CD14-positive monocyte (primary cell): ENCODE data around the gene INF2. TPM values are rescaled to one million over a fixed set of nuclear protein-coding genes. Genes with fewer than 3 reads are reported as not detected.

Experiments used
- DNase-seq, 3 donors: peaks; one replicate each; pipeline ENCODE4 v3.0.0-alpha.2; 2011 to 2022
- H2AFZ ChIP-seq: 2 replicates; pipeline ENCODE4 v1.6.0; 2012; ENCODE audit warnings: mild to moderate bottlenecking, low read depth, low read length, inconsistent platforms; ENCODE audit not compliant: insufficient read depth, poor library complexity, severe bottlenecking
- H3K27ac ChIP-seq, 2 donors: 1 replicate in 1 of 2; 2 replicates in 1 of 2; pipeline ENCODE4 v1.5.1; 2012 to 2013; ENCODE audit warnings: low read length in 2 of 2, control low read depth in 1 of 2, inconsistent platforms in 1 of 2, low read depth in 1 of 2, mild to moderate bottlenecking in 1 of 2
- H3K27me3 ChIP-seq, 2 donors: one replicate each; pipeline versions ENCODE4 v1.6.0 to v1.6.1; 2011 to 2013; ENCODE audit warnings: low read length in 2 of 2; ENCODE audit not compliant: control insufficient read depth in 2 of 2, insufficient read depth in 2 of 2
- H3K36me3 ChIP-seq, 2 donors: replicated peaks in 1 of 2; 1 replicate in 1 of 2; 2 replicates in 1 of 2; pipeline versions ENCODE4 v1.5.1 to v1.6.1; 2012 to 2013; ENCODE audit warnings: low read length in 2 of 2, control low read depth in 1 of 2, inconsistent platforms in 1 of 2, mild to moderate bottlenecking in 1 of 2; ENCODE audit not compliant: insufficient read depth in 2 of 2, control insufficient read depth in 1 of 2
- H3K4me1 ChIP-seq, 2 donors: 1 replicate in 1 of 2; 2 replicates in 1 of 2; pipeline versions ENCODE4 v1.5.1 to v1.6.1; 2012 to 2013; ENCODE audit warnings: low read length in 2 of 2, control low read depth in 1 of 2, inconsistent platforms in 1 of 2, mild to moderate bottlenecking in 1 of 2, moderate library complexity in 1 of 2; ENCODE audit not compliant: insufficient read depth in 2 of 2, control insufficient read depth in 1 of 2
- H3K4me2 ChIP-seq: replicated peaks from 2 replicates; pipeline ENCODE3; 2012; ENCODE audit warnings: low read length, moderate library complexity, mild to moderate bottlenecking; ENCODE audit not compliant: poor library complexity, severe bottlenecking; ENCODE audit errors: extremely low read depth
- H3K4me3 ChIP-seq, 3 experiments: fragments of 200-600 bp in 1 of 3; sonication (generic) in 1 of 3; replicated peaks in 1 of 3; 1 replicate in 2 of 3; 2 replicates in 1 of 3; pipeline ENCODE4 v1.5.1; 2011 to 2013; ENCODE audit warnings: low read length in 3 of 3, mild to moderate bottlenecking in 3 of 3, control low read depth in 2 of 3, low read depth in 2 of 3, inconsistent platforms in 1 of 3, moderate library complexity in 1 of 3
- H3K79me2 ChIP-seq: 2 replicates; pipeline ENCODE4 v1.6.0; 2012; ENCODE audit warnings: mild to moderate bottlenecking, control low read depth, inconsistent platforms, low read length, moderate library complexity; ENCODE audit not compliant: insufficient read depth
- H3K9ac ChIP-seq: 2 replicates; pipeline ENCODE4 v1.6.0; 2017; ENCODE audit warnings: low read length, mild to moderate bottlenecking; ENCODE audit not compliant: insufficient read depth, poor library complexity, severe bottlenecking
- H3K9me3 ChIP-seq, 2 donors: replicated peaks in 1 of 2; 1 replicate in 1 of 2; 2 replicates in 1 of 2; pipeline versions ENCODE4 v1.5.1 to v1.6.1; 2012 to 2013; ENCODE audit warnings: low read length in 2 of 2, control low read depth in 1 of 2; ENCODE audit not compliant: control insufficient read depth in 1 of 2, insufficient read depth in 1 of 2
- H4K20me1 ChIP-seq: 2 replicates; pipeline ENCODE4 v1.6.0; 2012; ENCODE audit warnings: mild to moderate bottlenecking, low read length, control low read depth, moderate library complexity; ENCODE audit not compliant: insufficient read depth
- H3K27ac Mint-ChIP-seq, 7 donors: one replicate each; pipeline ENCODE4 v1.8.0; 2020; ENCODE audit warnings: mild to moderate bottlenecking in 7 of 7, mixed read lengths in 7 of 7, moderate library complexity in 6 of 7, inconsistent platforms in 2 of 7
- H3K27me3 Mint-ChIP-seq, 3 donors: one replicate each; pipeline ENCODE4 v1.8.0; 2021 to 2022; ENCODE audit warnings: low read depth in 3 of 3, mild to moderate bottlenecking in 3 of 3, mixed read lengths in 3 of 3, moderate library complexity in 3 of 3, inconsistent platforms in 1 of 3
- H3K36me3 Mint-ChIP-seq, 2 donors: one replicate each; pipeline ENCODE4 v1.8.0; 2020; ENCODE audit warnings: mixed read lengths in 2 of 2, inconsistent platforms in 1 of 2, mild to moderate bottlenecking in 1 of 2
- H3K4me1 Mint-ChIP-seq: one replicate; pipeline ENCODE4 v1.8.0; 2020; ENCODE audit warnings: mild to moderate bottlenecking, mixed read lengths
- H3K4me3 Mint-ChIP-seq, 2 donors: one replicate each; pipeline ENCODE4 v1.8.0; 2020; ENCODE audit warnings: mild to moderate bottlenecking in 2 of 2, mixed read lengths in 2 of 2, moderate library complexity in 1 of 2
- H3K9me3 Mint-ChIP-seq, 7 donors: one replicate each; pipeline ENCODE4 v1.8.0; 2020 to 2022; ENCODE audit warnings: mixed read lengths in 7 of 7, mild to moderate bottlenecking in 6 of 7, moderate library complexity in 6 of 7, inconsistent platforms in 2 of 7
- CTCF ChIP-seq: fragments of 200-600 bp; IDR thresholded peaks from one replicate; pipeline ENCODE4 v1.8.0; 2022; ENCODE audit warnings: antibody characterized with exemption, mild to moderate bottlenecking
- WGBS: methylation state at CpG from one replicate; pipeline ENCODE4 v1.1.5; 2013; ENCODE audit warnings: missing lambda C conversion rate; ENCODE audit not compliant: insufficient coverage; 5-methylcytosine and 5-hydroxymethylcytosine counted together
- intact Hi-C, 2 donors: fragments of 100-400 bp; cut with micrococcal nuclease; formaldehyde crosslinking; loops; one replicate each; pipeline versions ENCODE4 v1.15.0 to v1.15.1; 2023
- polyA plus RNA-seq, 3 donors: library from polyadenylated mRNA; depleted of rRNA in 1 of 3; unstranded in 2 of 3; stranded (reverse) in 1 of 3; fragments of 300-500 nt in 2 of 3; fragments of >200 nt in 1 of 3; fragmentation: Illumina TruSeq in 2 of 3; gene quantifications; 1 replicate in 2 of 3; 2 replicates in 1 of 3; pipeline ENCODE4 v1.2.3, GENCODE V29; 2012 to 2021

The INF2 gene
- polyA plus RNA-seq, 3 donors: 2.9 to 23.3 (median 3.8) TPM

DNA sequence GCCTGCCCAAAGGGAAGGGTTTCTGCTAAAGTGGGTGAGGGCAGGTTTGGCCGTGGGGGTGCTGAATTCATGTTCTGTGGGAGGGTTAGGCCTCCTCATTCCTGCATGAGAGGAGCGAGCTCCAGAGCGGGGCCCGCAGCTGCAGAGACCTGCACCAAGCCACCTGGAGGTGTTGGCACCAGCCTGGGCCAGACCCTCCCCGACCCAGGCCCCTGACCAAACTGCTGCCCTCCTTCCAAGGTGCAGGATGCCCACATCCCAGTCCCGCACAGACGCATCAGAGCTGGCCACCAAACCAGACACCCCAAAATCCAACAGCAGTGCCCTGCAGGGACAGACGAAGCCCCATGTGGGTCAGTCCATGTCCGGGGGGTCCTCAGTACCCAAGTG lies 45.2 kb downstream of the INF2 start:
- WGBS: 91% methylated on average over 9 of the region's 9 CpGs
- Histone ChIP-seq H3K79me2 (no peaks in the 10 kb centered on the region), H3K27ac (no peak overlapping the region), H4K20me1 (no peaks in the 10 kb centered on the region), H3K4me2 (no peak overlapping the region), H3K9ac (no peak overlapping the region), H3K4me3 (no peak overlapping the region), H2AFZ (no peak overlapping the region), H3K27me3 (no peaks in the 10 kb centered on the region), H3K9me3 (no peaks in the 10 kb centered on the region), H3K4me1 (peaks cover 12 to 13% of the 10 kb centered on the region in 2 donors), H3K36me3 (no peaks in the 10 kb centered on the region)
- no peak for TF ChIP-seq CTCF
- H3K36me3 Mint-ChIP-seq: no peaks in the 10 kb centered on the region
- intact Hi-C loops: no loop called here
- peaks cover 0 to 5% (median 4%) of the 10 kb centered on the region in 3 donors for H3K27me3 Mint-ChIP-seq
- no peak overlapping the region for H3K4me3 Mint-ChIP-seq
- no peak overlapping the region for H3K27ac Mint-ChIP-seq
- no peaks in the 10 kb centered on the region for H3K9me3 Mint-ChIP-seq
- H3K4me1 Mint-ChIP-seq: peaks cover 11% of the 10 kb centered on the region
- no peak for DNase-seq

DNA sequence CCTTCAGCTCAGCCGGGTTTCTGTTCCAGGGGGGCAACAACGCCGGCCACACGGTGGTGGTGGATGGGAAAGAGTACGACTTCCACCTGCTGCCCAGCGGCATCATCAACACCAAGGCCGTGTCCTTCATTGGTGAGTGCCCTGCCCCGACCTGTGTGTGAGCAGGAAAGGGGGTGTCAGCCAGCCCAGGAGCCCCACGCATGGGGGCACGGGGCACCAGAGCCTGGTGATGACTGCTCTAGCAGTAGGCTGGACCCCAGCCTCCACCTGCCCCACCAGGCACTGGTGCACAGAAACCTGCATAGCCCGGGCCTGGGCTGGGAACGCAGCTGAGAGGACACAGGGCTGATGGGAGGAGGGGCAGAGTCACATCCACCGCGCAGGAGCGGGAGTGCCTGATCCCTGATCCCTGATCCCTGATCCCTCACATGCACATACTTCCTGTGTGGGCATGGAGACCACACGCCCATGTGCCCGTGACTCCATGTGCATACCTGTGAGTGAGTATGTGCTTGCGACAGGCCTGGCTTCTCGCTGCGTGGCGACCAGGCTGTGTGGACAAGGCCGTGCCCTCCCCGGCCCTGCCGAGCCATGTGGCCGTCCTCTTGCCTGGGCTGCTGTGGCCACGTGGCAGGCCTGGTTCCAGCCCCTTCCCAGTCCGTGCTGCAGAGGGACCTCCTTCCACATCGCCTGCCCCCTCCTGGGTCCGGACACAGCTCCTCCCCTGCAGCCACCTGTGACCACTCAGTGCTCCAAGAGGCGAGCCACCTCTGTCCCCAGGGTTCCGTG lies 45.8 kb downstream of the INF2 start:
- Histone ChIP-seq H4K20me1 (no peaks in the 10 kb centered on the region), H3K27me3 (no peaks in the 10 kb centered on the region), H3K4me2 (no peak overlapping the region), H3K27ac (no peak overlapping the region), H3K9me3 (no peaks in the 10 kb centered on the region), H3K9ac (peak overlapping the region; percentile 51), H3K4me3 (no peak overlapping the region), H3K36me3 (no peaks in the 10 kb centered on the region), H2AFZ (no peak overlapping the region), H3K79me2 (no peaks in the 10 kb centered on the region), H3K4me1 (peaks cover 12 to 13% of the 10 kb centered on the region in 2 donors)
- no peak for DNase-seq
- intact Hi-C loops: no loop called here
- H3K9me3 Mint-ChIP-seq: no peaks in the 10 kb centered on the region
- peaks cover 11% of the 10 kb centered on the region for H3K4me1 Mint-ChIP-seq
- no peak for TF ChIP-seq CTCF
- H3K36me3 Mint-ChIP-seq: peaks cover 0 to 2% of the 10 kb centered on the region in 2 donors
- H3K4me3 Mint-ChIP-seq: no peak overlapping the region
- H3K27ac Mint-ChIP-seq: no peak overlapping the region
- 93% methylated on average over 25 of the region's 31 CpGs for WGBS
- H3K27me3 Mint-ChIP-seq: peaks cover 0 to 5% (median 4%) of the 10 kb centered on the region in 3 donors
